Measurements from ENCODE around the gene KAZN. TPM values are rescaled to one million over a fixed set of nuclear protein-coding genes. Genes with fewer than 3 reads are reported as not detected.

KAZN gene
- total and polyA plus RNA-seq, 2 experiments from 2014 or later, result 7.9 to 15.6 TPM

DNA sequence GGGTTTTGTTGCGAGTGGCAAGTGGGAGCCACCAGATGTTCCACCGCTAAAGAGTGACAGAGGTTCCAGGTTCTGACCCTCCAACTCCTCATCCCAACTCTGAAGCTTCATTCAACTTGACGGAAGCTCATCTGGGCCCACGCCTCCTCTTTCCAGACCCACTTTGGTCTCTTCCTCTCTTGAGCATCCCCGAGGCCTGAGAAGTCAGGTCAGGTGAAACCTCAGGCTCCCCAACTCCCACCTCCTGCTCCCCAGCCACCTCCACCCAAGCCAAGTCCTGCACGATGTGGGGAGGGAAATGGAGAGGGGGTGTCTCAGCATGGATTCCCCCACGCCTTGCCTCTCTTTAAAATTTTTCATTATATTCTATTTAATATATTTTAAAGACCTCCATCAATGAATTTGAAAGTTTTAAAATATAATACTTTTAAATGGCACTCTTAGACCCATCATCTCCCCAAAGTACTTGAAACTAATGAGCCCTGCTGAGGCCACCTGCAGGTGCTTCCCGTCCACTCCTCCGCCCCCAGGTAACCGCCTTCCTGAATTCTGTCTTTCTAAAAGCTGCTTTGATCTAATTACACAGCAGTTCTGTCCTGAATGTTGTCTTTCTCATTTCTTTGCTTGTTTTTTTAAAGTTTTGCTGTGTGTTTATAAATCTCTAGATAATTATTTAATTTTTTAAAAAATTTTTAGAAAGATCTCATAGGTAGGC lies 238.1 kb downstream of the KAZN start:
- Histone ChIP-seq H4K20me1 (ENCODE audit: insufficient read depth, poor library complexity, severe bottlenecking) (no peaks in the 10 kb centered on the region), H3K36me3 (replicated peaks; ENCODE audit: insufficient read depth, low read depth) (no peaks in the 10 kb centered on the region), H3K79me2 (no peaks in the 10 kb centered on the region), H3K4me3 (no peak overlapping the region), H3K9me3 (ENCODE audit: low read depth) (peaks cover 2% of the 10 kb centered on the region), H3K9me2 (replicated peaks; ENCODE audit: insufficient read depth) (no peaks in the 10 kb centered on the region), H2AFZ (no peak overlapping the region), H3K27me3 (no peaks in the 10 kb centered on the region), H3K4me1 (ENCODE audit: insufficient read depth) (no peaks in the 10 kb centered on the region), H3K4me2 (no peak overlapping the region), H3K27ac (no peak overlapping the region)
- TF ChIP-seq EZH2 (IDR thresholded peaks at IDR 0.05; ENCODE audit: borderline replicate concordance) (no peak), EZH2phosphoT487 (IDR thresholded peaks at IDR 0.05; ENCODE audit: low read depth, severe bottlenecking, unreplicated experiment) (no peak), CTCF (IDR thresholded peaks at IDR 0.05; ENCODE audit: poor library complexity) (no peak)
- no peak for DNase-seq (ENCODE audit: low spot score)
- WGBS (ENCODE audit: low lambda C conversion rate, missing lambda C conversion rate), result 93% methylated on average over 10 of the region's 10 CpGs

DNA sequence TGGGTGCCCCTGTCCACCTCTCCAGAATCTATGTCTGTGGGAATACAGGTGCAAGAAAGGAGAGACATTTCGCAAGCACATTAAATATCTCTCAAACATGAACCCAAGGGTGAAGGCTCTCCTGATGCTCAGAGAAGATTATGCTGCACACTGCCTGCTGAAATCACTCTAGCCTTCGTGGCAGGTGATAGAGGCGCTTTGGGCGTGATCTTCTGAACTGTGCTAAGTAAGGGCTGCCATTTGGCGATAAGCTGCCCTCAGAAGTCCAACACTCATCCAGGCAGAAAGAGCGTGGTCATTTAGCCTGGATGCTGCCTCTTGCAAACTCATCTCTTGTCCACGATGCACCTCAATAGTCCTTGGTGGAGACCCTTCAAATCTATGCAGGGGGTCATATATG lies 241.9 kb downstream of the KAZN start:
- Histone ChIP-seq H3K27ac (no peak overlapping the region), H4K20me1 (ENCODE audit: insufficient read depth, poor library complexity, severe bottlenecking) (no peaks in the 10 kb centered on the region), H3K4me2 (no peak overlapping the region), H3K79me2 (no peaks in the 10 kb centered on the region), H2AFZ (no peak overlapping the region), H3K27me3 (no peaks in the 10 kb centered on the region), H3K36me3 (replicated peaks; ENCODE audit: insufficient read depth, low read depth) (no peaks in the 10 kb centered on the region), H3K4me3 (no peak overlapping the region), H3K9me2 (replicated peaks; ENCODE audit: insufficient read depth) (no peaks in the 10 kb centered on the region), H3K9me3 (ENCODE audit: low read depth) (peaks cover 7% of the 10 kb centered on the region), H3K4me1 (ENCODE audit: insufficient read depth) (no peaks in the 10 kb centered on the region)
- no peak for TF ChIP-seq EZH2phosphoT487 (IDR thresholded peaks at IDR 0.05; ENCODE audit: low read depth, severe bottlenecking, unreplicated experiment)
- no peak for TF ChIP-seq CTCF (IDR thresholded peaks at IDR 0.05; ENCODE audit: poor library complexity)
- no peak for TF ChIP-seq EZH2 (IDR thresholded peaks at IDR 0.05; ENCODE audit: borderline replicate concordance)
- no peak for DNase-seq (ENCODE audit: low spot score)
- WGBS (ENCODE audit: low lambda C conversion rate, missing lambda C conversion rate), result 96% methylated on average over 7 of the region's 7 CpGs

DNA sequence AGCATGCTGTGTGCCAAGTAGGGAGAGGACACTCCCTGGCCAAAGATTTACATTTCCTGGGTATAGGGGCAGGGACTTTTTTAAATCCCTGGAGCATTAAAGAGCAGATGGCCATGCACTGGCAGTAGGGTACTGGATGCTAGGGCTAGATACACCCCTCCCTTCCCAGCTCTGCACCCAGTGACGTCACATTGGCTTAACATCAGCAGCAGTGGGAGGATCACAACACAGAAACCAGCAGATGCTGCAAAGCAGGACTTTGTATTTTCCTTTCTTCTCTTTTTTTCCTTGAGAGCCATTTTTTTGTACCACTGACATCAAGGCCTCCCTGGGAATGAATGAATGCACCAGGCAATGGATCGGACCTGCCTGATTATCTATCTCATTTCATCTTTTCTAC lies 243.0 kb downstream of the KAZN start:
- no peak overlapping the region for H3K4me2 ChIP-seq
- WGBS (ENCODE audit: low lambda C conversion rate, missing lambda C conversion rate), result 90% methylated on average over 2 of the region's 2 CpGs
- H3K36me3 ChIP-seq (replicated peaks; ENCODE audit: insufficient read depth, low read depth), result no peaks in the 10 kb centered on the region

More for the DNA sequence above, 243.0 kb downstream of the KAZN start:
- no peak overlapping the region for H3K4me3 ChIP-seq
- H3K4me1 ChIP-seq (ENCODE audit: insufficient read depth), result no peaks in the 10 kb centered on the region
- H3K9me3 ChIP-seq (ENCODE audit: low read depth), result peaks cover 7% of the 10 kb centered on the region
- H2AFZ ChIP-seq, result no peak overlapping the region
- TF ChIP-seq EZH2phosphoT487 (IDR thresholded peaks at IDR 0.05; ENCODE audit: low read depth, severe bottlenecking, unreplicated experiment) (no peak), CTCF (IDR thresholded peaks at IDR 0.05; ENCODE audit: poor library complexity) (no peak), EZH2 (IDR thresholded peaks at IDR 0.05; ENCODE audit: borderline replicate concordance) (no peak)
- H3K27ac ChIP-seq, result no peak overlapping the region
- no peaks in the 10 kb centered on the region for H4K20me1 ChIP-seq (ENCODE audit: insufficient read depth, poor library complexity, severe bottlenecking)
- no peak for DNase-seq (ENCODE audit: low spot score)
- no peaks in the 10 kb centered on the region for H3K27me3 ChIP-seq
- no peaks in the 10 kb centered on the region for H3K79me2 ChIP-seq
- H3K9me2 ChIP-seq (replicated peaks; ENCODE audit: insufficient read depth), result no peaks in the 10 kb centered on the region
